Neural progenitor cell (in vitro differentiated cells): ENCODE measurements around the gene ATP6V1B1.

Source experiments
- EZH2phosphoT487 ChIP-seq: fragments of 200-600 bp; sonication (generic); IDR thresholded peaks from 2 replicates; pipeline ENCODE4 v1.6.1; 2017; ENCODE audit warnings: antibody characterized with exemption
- TF ChIP-seq, protein P1 (sequence below): fragments of 200-600 bp; sonication (generic); IDR thresholded peaks from 2 replicates; pipeline ENCODE4 v1.5.1; 2017; ENCODE audit warnings: antibody characterized with exemption, mild to moderate bottlenecking

- TF ChIP-seq, protein P1, sequence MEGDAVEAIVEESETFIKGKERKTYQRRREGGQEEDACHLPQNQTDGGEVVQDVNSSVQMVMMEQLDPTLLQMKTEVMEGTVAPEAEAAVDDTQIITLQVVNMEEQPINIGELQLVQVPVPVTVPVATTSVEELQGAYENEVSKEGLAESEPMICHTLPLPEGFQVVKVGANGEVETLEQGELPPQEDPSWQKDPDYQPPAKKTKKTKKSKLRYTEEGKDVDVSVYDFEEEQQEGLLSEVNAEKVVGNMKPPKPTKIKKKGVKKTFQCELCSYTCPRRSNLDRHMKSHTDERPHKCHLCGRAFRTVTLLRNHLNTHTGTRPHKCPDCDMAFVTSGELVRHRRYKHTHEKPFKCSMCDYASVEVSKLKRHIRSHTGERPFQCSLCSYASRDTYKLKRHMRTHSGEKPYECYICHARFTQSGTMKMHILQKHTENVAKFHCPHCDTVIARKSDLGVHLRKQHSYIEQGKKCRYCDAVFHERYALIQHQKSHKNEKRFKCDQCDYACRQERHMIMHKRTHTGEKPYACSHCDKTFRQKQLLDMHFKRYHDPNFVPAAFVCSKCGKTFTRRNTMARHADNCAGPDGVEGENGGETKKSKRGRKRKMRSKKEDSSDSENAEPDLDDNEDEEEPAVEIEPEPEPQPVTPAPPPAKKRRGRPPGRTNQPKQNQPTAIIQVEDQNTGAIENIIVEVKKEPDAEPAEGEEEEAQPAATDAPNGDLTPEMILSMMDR, result no peak
- TF ChIP-seq EZH2phosphoT487, result no peak
Observed at GRCh38 chr2:70903171-70903570, 32.5 kb upstream of the ATP6V1B1 start.
